Measurements from ENCODE around the gene SPDYE4.

SPDYE4 gene

DNA sequence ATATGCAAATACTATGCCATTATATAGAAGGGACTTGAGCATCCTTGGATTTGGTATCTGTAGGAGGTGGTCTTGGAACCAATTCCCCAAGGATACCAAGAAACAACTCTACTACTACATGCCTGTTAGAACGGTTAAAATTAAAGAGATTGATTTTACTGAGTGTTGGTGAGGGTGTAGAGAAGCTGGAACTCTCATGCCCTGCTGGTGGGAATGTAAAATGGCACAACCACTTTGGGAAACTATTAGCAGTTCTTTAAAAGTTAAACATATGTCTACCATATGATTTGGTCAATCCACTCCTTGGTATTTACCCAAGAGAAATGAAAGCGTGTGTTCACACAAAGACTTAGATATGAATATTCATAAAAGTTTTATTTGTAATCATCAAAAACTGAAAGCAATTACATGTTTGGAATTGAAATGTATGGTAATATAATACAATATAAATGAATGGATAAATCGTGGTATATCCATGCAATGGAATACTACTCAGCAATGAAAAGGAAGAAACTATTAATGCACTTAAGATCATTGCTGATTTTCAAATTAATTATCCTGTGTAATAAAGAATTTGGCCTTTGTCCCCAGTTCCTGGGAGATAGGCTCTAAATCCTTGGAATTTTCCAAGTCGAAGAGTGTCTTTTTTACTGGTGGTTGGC, 33.0 kb upstream of the SPDYE4 start:
- TF ChIP-seq CTCF (IDR thresholded peaks at IDR 0.05), result no peak
- Histone ChIP-seq H3K4me3 (ENCODE audit: low read depth in 1 of 2, low read length in 1 of 2) (peak overlapping the region in 1 of 2 experiments; percentile 12), H3K27me3 (no peaks in the 10 kb centered on the region), H3K9me3 (no peaks in the 10 kb centered on the region), H3K4me1 (ENCODE audit: control insufficient read depth in 1 of 2, insufficient read depth in 1 of 2, low read depth in 1 of 2, low read length in 1 of 2) (peaks cover 75% of the 10 kb centered on the region in 2 experiments), H3K27ac (peak overlapping the region; percentile 89), H3K36me3 (peaks cover 1% of the 10 kb centered on the region)

DNA sequence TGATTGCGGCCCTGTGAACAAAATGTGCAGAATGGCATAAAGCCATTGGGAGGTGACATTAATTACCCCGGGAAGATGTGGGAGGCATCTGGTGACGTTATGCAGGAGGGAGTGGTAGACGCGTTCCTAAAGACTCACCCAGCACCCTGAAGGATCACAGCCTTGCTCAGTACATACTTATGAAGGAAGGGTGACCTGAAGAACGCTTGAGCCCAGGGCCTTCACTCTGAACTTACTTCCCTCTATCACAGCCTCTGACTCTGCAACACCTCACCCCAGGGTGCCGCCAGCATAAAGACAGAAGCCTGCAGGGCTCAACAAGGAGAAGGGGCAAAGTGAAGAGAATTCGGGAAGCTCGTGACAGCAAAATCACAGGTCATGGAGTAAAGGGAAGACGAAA, 31.4 kb upstream of the SPDYE4 start:
- no peak overlapping the region for H3K4me3 ChIP-seq (ENCODE audit: low read depth in 1 of 2, low read length in 1 of 2)
- peaks cover 63 to 67% of the 10 kb centered on the region in 2 experiments for H3K4me1 ChIP-seq (ENCODE audit: control insufficient read depth in 1 of 2, insufficient read depth in 1 of 2, low read depth in 1 of 2, low read length in 1 of 2)
- H3K27me3 ChIP-seq, result no peaks in the 10 kb centered on the region
- no peaks in the 10 kb centered on the region for H3K9me3 ChIP-seq
- no peak for TF ChIP-seq CTCF (IDR thresholded peaks at IDR 0.05)
- H3K27ac ChIP-seq, result peak overlapping the region; percentile 61
- no peaks in the 10 kb centered on the region for H3K36me3 ChIP-seq

GRCh38 chr17:8788998-8789397, 30.7 kb upstream of the SPDYE4 start:
- H3K36me3 ChIP-seq, result no peaks in the 10 kb centered on the region
- H3K9me3 ChIP-seq, result no peaks in the 10 kb centered on the region

DNA sequence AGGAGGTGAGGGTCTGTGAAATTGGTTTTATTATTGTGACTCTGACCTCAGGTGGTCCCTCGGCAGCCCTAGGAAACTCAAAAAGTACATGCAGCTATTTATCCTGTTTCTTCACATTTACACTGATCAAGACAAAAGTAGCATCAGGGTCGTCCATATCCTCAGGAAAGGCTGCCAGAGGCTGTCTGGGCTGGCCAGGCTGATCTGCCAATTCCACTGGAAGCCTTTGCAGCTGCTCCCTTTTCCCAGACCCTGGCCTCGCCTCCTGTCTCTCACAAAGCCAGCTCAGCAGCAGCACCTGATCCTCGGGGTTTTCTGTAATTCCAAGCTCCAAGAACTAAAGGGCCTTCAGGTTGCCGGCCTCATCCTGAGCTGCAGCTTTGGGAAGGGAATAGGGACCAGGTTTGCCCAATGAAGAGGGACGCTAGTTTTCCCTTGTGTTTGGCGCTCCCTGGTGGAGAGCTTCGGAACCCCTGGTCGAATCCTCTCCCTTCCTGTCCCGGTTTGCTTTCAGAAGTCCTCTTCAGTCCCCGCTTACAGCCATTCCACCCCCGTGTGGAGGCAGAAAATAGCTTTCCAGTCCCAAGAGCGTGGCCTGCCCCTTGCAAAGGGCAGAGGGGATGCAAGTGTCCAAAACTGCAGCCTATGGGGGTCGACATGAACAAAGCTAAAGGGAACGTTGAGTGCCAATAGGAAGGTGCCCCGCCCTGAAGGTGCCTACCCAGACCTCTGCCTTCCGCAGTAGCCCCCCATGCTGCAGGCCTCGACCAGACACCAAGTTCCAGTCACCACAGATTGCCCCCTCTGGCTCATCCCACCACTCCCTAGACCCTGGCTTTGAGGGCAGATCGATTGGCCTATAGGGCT, 27.4 kb upstream of the SPDYE4 start:
- H3K36me3 ChIP-seq, result no peaks in the 10 kb centered on the region
- peak; percentile 84 for TF ChIP-seq CTCF (IDR thresholded peaks at IDR 0.05)
- H3K27me3 ChIP-seq, result no peaks in the 10 kb centered on the region
- H3K4me3 ChIP-seq (ENCODE audit: low read depth in 1 of 2, low read length in 1 of 2), result no peak overlapping the region
- no peaks in the 10 kb centered on the region for H3K9me3 ChIP-seq
- no peak overlapping the region for H3K27ac ChIP-seq
- peaks cover 29 to 33% of the 10 kb centered on the region in 2 experiments for H3K4me1 ChIP-seq (ENCODE audit: control insufficient read depth in 1 of 2, insufficient read depth in 1 of 2, low read depth in 1 of 2, low read length in 1 of 2)

More at GRCh38 chr17:8788998-8789397, 30.7 kb upstream of the SPDYE4 start:
- TF ChIP-seq CTCF (IDR thresholded peaks at IDR 0.05), result no peak
- no peaks in the 10 kb centered on the region for H3K27me3 ChIP-seq
- no peak overlapping the region for H3K4me3 ChIP-seq (ENCODE audit: low read depth in 1 of 2, low read length in 1 of 2)
- H3K27ac ChIP-seq, result peak overlapping the region; percentile 61
- H3K4me1 ChIP-seq (ENCODE audit: control insufficient read depth in 1 of 2, insufficient read depth in 1 of 2, low read depth in 1 of 2, low read length in 1 of 2), result peaks cover 56 to 59% of the 10 kb centered on the region in 2 experiments

- Histone ChIP-seq H3K4me1 (ENCODE audit: control insufficient read depth in 1 of 2, insufficient read depth in 1 of 2, low read depth in 1 of 2, low read length in 1 of 2) (peaks cover 4 to 15% of the 10 kb centered on the region in 2 experiments), H3K4me3 (ENCODE audit: low read depth in 1 of 2, low read length in 1 of 2) (no peak overlapping the region), H3K9me3 (no peaks in the 10 kb centered on the region), H3K27ac (no peak overlapping the region), H3K36me3 (no peaks in the 10 kb centered on the region), H3K27me3 (no peaks in the 10 kb centered on the region)
- TF ChIP-seq CTCF (IDR thresholded peaks at IDR 0.05), result no peak
Observed at GRCh38 chr17:8782176-8782575, 23.8 kb upstream of the SPDYE4 start.

Measured in neutrophil (primary cell).